ENCODE results near the gene SPPL2C. TPM values are rescaled to one million over a fixed set of nuclear protein-coding genes. Genes with fewer than 3 reads are reported as not detected.

SPPL2C gene
- total and polyA plus RNA-seq, 2 of the 8 experiments (the other 6 are each of a cell fraction or from before 2014, with no cell fraction given): not detected

- Histone ChIP-seq H4K5ac (ENCODE audit: insufficient read length, low read depth, low read length) (no peak overlapping the region), H4K8ac (ENCODE audit: extremely low read depth, insufficient read depth, low read length) (no peak overlapping the region), H3K27ac (ENCODE audit: low read depth, low read length) (no peak overlapping the region), H4K20me1 (replicated peaks in 1 of 2; ENCODE audit: control insufficient read depth in 1 of 2, insufficient read depth in 2 of 2, low read length in 2 of 2) (no peaks in the 10 kb centered on the region), H3K9me3 (ENCODE audit: insufficient read depth in 2 of 2, low read depth in 1 of 2, low read length in 1 of 2) (no peaks in the 10 kb centered on the region), H3K56ac (replicated peaks; ENCODE audit: insufficient read length, low read depth, low read length) (no peak overlapping the region), H3K14ac (ENCODE audit: insufficient read length) (no peak overlapping the region), H3K23me2 (ENCODE audit: low read depth, low read length) (no peaks in the 10 kb centered on the region), H2BK120ac (replicated peaks; ENCODE audit: low read depth, low read length) (no peak overlapping the region), H3K79me1 (ENCODE audit: low read depth, low read length) (no peaks in the 10 kb centered on the region), H3K27me3 (replicated peaks in 1 of 4; ENCODE audit: control insufficient read depth in 3 of 4, extremely low read depth in 1 of 4, insufficient read depth in 3 of 4, low read length in 3 of 4) (no peaks in the 10 kb centered on the region), H3K79me2 (ENCODE audit: control insufficient read depth in 1 of 2, insufficient read depth in 2 of 2, low read length in 2 of 2) (no peaks in the 10 kb centered on the region), H2BK12ac (ENCODE audit: low read depth, low read length) (no peak overlapping the region), H2BK15ac (ENCODE audit: low read length) (no peak overlapping the region), H3K36me3 (ENCODE audit: control insufficient read depth in 2 of 4, insufficient read depth in 4 of 4, low read length in 3 of 4) (no peaks in the 10 kb centered on the region), H3K4me3 (ENCODE audit: extremely low read depth in 1 of 4, insufficient read depth in 2 of 4, low read depth in 3 of 4, low read length in 4 of 4) (no peak overlapping the region), H3K18ac (ENCODE audit: extremely low read depth, low read length) (no peak overlapping the region), H2AFZ (ENCODE audit: low read length) (no peak overlapping the region), H4K91ac (replicated peaks; ENCODE audit: insufficient read length, low read length) (no peak overlapping the region), H2BK5ac (ENCODE audit: low read depth, low read length) (no peak overlapping the region), H3K4me1 (replicated peaks in 1 of 4; ENCODE audit: control insufficient read depth in 3 of 4, insufficient read depth in 4 of 4, low read length in 3 of 4) (no peaks in the 10 kb centered on the region), H3K4me2 (ENCODE audit: insufficient read depth in 1 of 2, low read depth in 2 of 2, low read length in 2 of 2) (no peak overlapping the region), H2AK5ac (ENCODE audit: low read depth, low read length) (no peak overlapping the region), H3K4ac (replicated peaks; ENCODE audit: insufficient read length, low read depth, low read length) (no peak overlapping the region), H2BK20ac (ENCODE audit: low read length) (no peak overlapping the region), H3K9ac (replicated peaks in 1 of 4; ENCODE audit: extremely low read depth in 1 of 4, low read depth in 3 of 4, low read length in 3 of 4) (no peak overlapping the region), H3K23ac (ENCODE audit: insufficient read length) (no peak overlapping the region)
- ChIA-PET POLR2A (ENCODE audit: partially characterized antibody) (interaction anchor here (1.4 kb wide), 1 partner anchor 204 kb away, joined by 3 read pairs; no protein-coding TSS in a partner anchor), CTCF (ENCODE audit: partially characterized antibody) (interaction anchor here (0.6 to 8.1 kb wide), 8 partner anchors 9 to 203 kb away, joined by 3 to 137 read pairs (median 3); no protein-coding TSS in a partner anchor)
- FAIRE-seq: no peak
- DNase-seq (ENCODE audit: low read depth in 1 of 2, low spot score in 2 of 2): no peak
- WGBS, 2 experiments (ENCODE audit: extremely low coverage in 1 of 2, insufficient coverage in 1 of 2, insufficient read length in 1 of 2, insufficient replicate concordance in 2 of 2, low coverage in 1 of 2, low lambda C conversion rate in 2 of 2, missing lambda C conversion rate in 1 of 2): 85% methylated on average over 31 of the region's 35 CpGs; no CpG with 5 or more reads in 1 of the 2 experiments
- TF ChIP-seq BCL11A (IDR thresholded peaks at IDR 0.05; ENCODE audit: low read depth in 2 of 2, low read length in 2 of 2) (no peak), RXRA (IDR thresholded peaks at IDR 0.05; ENCODE audit: insufficient read depth, low read depth, low read length) (no peak), KDM4A (IDR thresholded peaks at IDR 0.05; ENCODE audit: low read depth, low read length, severe bottlenecking) (no peak), SIN3A (conservative IDR thresholded peaks at IDR 0.05 in 1 of 2, IDR thresholded peaks at IDR 0.05 in 1 of 2; ENCODE audit: low read depth in 1 of 2, low read length in 2 of 2) (no peak), ASH2L (IDR thresholded peaks at IDR 0.05; ENCODE audit: low read length) (no peak), CREB1 (IDR thresholded peaks at IDR 0.05) (no peak), CEBPB (IDR thresholded peaks at IDR 0.05; ENCODE audit: low read depth, low read length) (no peak), TEAD4 (IDR thresholded peaks at IDR 0.05; ENCODE audit: low read depth, low read length) (no peak), RBBP5 (IDR thresholded peaks at IDR 0.05; ENCODE audit: borderline replicate concordance, low read depth, low read length) (no peak), CBX5 (IDR thresholded peaks at IDR 0.05; ENCODE audit: low read depth, low read length) (no peak), EP300 (IDR thresholded peaks at IDR 0.05; ENCODE audit: borderline replicate concordance in 1 of 2, low read depth in 2 of 2, low read length in 2 of 2) (no peak), SUZ12 (IDR thresholded peaks at IDR 0.05; ENCODE audit: low read length) (no peak)
Observed at GRCh38 chr17:45845376-45846185, 900 bp downstream of the SPPL2C start.

All from H1 (cell line).